Raji (cell line): ENCODE results near the gene ABLIM1.

Experiments
- POLR2A ChIP-seq: IDR thresholded peaks from 2 replicates; pipeline ENCODE4 v1.6.1; 2011; ENCODE audit warnings: low read depth, low read length, control low read depth; ENCODE audit not compliant: insufficient read depth

ABLIM1 gene

DNA sequence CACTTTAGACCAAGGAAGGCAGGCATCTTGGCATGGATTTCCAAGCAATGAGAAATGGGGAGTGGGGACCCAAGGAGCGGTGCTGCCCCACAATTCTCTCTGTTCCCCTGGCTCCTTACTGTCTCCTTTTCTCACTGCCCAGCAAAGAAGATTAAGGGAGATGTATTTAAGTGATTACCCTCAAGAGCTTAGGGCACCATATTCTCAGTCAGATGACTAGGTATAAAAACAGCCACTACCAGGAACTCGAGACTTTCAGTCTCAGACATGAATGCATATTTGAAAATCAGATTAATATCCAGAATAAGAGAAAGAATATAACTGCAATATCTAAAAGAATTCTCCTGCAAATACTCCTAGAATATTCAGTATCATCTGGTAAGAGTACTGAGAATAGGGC is at the start of gene ABLIM1:
ABLIM1 (minus strand) TSS at position 101 of the 400 bp plus-strand sequence; CDS start at position 26, 75 bp downstream.
- TF ChIP-seq POLR2A = no peak

DNA sequence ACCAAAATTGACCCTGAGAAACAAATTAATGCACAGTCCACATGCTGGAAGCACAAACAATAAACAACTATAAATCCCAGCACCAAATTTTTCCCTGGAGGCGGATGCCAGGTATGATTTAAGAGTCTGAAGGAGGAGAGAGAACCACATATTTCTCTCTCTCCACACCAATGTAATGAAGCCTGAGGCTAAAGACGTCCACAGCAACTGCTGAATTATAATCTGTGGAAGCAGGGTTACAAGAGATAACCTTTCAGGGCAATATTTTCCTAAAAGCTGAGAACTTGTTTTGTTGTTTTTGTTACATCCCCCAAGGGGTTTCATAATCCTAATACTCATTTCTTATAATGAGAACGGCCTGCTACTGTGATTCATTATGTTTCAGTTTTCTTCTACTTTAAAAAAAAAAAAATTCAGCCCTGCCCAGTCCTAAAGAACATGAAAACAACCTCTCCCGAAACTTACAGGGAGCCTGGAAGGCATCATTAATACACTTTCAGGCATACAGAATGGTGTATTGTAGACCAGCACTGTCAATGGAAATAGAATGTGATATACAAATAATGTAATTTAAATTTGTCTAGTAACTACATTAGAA is 48.5 kb upstream of the ABLIM1 start:
- TF ChIP-seq POLR2A = no peak

DNA sequence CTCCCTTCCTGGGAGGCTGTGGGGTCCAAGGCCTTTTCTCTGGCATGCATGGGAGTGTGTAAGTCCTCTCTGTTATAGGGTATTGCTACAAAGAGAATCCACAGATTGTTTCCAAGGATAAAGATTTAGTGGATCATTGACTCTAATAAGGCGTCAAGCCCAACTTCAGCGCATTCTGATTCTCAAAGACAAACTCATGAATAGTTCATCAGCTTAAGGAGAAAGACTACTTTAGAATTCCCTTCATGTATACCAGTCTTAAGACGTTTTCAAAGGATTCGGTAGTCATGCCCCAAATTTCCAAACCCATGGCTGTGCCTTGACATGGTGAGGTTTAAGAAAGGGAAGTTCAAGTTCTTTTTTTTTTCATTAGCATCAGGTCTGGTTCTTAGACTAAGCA is 46.6 kb upstream of the ABLIM1 start:
- TF ChIP-seq POLR2A = no peak

DNA sequence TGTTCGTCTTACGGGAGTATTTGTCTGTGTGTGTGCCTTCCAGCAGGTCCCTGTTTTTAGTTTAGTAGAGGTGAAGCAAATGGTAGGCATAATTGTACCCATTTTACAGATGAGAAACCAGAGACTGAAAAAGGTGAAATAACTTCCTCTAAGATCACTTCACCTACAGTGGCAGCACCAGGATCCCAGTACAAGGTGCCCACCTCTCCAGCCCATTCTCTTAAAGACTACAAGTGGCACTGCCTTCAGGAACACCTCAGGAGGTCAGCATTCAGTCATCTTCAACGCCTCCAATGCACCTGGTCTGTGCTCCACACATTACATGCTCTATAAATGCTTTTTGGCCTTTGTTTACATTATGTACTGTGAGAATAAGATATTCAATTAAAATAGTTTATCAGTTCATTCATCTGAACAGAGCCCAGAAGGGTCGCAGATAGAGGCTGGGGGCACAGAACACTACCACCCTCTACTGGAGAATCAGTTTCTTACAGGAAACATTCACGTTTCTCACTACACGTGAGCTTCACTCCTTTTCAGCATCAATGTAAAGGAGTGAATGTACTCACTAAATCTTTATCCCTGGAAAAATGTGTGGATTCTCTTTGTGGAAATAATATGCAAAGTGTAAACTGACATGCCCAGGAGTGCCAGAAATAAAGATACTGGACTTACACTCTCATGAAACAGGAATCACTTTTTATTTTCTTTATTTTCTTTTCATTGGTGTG is 45.5 kb upstream of the ABLIM1 start:
- TF ChIP-seq POLR2A = no peak

DNA sequence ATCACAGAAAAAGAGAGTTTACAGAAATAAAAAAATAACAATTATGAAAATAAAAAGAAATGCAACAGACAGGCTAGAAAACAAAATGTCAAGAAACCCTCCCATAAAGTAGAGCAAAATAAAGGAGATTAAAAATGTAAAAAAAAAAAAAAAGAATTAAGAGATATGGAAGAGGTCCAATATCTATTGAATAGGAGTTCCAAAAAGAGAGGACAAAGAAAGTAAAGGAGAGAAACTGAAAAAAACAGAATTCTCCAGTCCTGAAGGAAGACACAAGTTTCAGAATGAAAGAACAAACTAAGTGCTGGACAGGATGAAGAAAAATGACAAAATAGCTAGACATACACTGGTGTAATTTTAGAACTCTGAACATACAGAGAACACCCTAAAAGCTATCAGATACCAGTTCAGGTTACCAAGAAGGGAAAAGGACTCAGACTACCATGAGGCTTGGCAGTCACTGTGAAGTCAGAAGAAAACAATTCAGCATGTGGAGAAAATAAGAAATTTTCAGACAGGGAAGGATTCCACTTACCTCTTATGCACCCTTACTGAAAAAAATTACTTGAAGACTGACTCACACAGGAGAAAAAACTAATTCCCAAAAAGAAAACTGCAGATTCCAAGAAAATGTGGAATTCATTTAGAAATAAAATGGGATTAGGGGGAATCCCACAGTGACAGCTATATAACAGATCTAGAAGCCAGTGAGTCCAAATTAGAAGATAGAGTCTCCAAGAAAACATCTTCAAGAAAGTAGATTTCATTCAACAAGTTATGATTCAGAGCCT is 40.4 kb upstream of the ABLIM1 start:
- no peak for TF ChIP-seq POLR2A

DNA sequence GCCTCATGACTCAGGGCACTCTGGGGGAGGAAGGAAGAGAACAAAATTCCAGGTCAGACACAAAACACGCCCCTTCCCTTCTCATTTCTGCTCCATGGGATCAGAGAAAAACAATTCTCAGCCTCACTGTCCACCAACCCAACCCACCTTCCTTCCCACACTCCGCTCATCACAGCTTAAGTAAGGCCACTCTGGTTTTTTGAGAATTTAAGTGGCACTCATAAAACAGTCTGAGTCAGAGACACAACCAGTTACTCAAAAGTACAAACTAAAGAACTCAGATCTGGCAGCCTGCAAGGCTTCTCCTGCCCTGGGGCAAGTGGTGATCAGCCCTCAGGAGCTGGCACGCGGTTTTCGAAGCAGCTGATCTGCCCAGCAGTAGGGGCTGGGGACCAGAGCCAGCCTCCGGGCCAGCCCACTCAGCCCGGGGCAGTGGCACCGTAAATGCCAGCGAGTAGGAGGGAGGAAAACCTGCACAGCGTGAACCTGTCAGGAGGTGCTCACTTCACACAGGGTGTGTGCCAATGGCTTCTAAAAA is 39.1 kb upstream of the ABLIM1 start:
- no peak for TF ChIP-seq POLR2A

DNA sequence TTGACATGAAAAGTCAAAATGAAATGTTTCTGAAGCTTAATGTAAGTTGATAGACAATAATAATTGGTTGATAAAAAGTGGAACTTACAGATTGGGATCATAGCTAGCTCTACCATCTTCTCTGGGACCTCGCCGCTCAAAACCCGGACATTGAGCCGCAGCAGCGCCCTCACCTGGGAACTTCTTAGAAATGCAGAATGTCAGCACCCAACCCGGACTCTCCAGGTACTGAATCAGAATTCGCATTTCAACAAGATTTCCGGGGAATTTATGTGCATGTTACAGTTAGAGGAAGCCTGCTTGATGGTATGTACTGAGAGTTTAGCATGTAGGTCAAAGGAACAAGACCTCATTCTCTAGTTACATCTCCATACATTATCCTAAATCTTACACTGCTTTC is 36.7 kb upstream of the ABLIM1 start:
- TF ChIP-seq POLR2A = no peak

DNA sequence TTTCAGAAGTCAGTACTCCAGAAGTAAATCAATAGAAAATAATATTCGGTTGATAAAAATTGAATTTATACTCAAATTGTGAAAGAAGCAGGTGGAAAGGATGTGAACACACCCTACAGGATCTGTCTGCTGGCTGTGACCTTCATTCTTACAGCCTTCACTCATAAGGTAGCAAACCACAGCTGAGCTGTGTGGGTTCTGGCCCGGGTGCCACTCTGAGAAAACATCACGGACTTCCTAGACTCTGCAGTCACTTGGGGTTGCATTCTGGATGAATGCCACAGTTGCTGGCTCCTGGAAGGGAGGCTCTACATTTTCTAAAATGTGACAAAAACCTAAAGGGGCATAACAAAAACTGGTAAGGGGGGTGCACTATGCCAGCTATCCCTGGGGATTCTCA is 36.0 kb upstream of the ABLIM1 start:
- TF ChIP-seq POLR2A = no peak

DNA sequence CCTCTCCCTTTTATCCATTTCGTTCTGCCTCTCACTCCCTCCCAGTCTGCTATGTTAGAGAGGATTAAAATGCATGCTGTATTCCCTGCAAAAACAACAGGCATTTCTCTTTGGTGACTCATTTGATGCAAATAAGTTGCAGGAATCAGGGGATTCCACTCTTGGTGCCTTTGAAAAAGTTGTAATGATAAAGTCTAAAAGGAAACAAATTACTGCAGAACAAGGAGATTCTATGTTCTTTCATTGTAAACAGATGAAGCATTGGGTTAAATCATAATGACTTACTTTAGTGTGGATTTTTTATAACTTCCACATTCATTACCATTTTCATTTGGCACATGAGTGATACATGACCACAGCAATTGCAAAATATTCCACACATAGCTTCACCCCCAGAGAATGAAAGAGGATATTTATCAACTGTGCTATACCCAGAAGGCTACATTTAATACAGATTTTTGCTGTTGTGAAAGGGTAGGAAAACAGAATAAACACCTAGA is 33.4 kb upstream of the ABLIM1 start:
- no peak for TF ChIP-seq POLR2A

DNA sequence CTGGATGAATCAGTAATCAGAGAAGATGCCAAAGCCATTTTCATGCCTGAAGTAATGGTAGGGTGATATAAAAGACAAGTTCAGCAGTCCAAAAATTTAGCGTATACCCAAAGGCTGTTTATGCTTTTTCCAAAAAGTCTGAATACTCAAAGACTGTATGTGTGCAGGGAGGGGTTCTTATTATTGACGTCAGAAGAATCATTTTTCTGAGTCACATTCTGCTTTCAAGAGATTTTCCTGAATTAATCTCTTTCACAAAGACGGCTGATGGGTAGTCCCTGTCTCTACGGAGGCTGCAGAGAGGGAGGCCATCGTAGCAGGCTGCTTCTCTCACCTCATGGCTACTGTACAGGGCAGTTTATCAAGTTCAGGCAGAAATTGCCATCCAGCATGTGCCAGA is 30.7 kb upstream of the ABLIM1 start:
- TF ChIP-seq POLR2A = no peak

DNA sequence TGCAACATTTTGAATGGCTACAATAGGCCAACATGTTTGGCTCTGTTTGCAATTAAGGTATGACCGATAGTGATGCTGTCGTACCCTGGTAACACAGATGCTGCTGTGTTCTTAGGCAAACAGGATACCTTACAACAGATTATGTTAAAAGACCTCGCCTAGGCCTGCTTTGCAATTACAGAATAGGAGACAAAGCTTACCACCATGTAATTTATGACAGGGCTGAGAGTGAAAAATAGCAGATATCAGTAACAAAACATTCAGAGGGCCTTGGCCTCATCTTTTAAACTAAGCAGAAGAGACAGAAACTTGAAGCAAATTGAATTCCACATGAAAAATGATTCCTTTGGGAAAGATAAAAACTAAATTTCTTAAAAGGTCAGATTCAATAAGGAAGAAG is 29.4 kb upstream of the ABLIM1 start:
- TF ChIP-seq POLR2A = no peak

DNA sequence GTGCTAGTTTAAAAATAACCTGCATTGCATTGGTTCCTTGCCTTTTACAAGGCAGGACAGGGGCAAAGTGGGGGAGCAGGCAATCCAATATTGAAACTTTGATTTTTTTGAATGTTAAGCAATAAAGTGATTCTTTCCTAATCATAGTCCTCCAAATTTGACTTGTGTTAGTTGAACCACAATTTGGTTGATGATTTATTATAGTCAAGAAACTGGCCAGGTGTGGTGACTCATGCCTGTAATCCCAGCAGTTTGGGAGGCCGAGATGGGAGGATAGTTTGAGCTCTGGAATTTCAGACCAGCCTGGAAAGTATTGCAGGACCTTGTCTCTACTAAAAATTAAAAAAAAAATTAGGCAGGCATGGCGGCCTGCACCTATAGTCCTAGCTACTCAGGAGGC is 27.9 kb upstream of the ABLIM1 start:
- TF ChIP-seq POLR2A = no peak

DNA sequence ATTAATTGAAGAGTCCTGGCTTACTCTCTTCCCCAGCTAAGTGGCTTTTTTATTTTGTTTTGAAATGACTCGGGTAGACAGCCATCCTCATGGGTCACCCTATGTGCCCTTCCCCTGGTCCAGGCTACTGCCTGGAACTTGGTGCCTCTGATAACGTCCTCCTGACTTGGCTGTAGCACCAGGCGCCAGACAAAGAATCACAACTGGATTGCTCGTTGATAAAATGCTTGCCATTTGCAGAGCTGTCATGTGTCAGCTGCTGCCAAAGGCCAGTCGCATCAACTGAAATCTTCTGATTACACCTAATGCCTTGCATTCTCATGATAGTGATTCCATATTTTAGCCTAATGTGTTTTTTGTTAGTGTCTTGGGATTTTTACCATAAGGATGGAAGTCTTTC is 27.4 kb upstream of the ABLIM1 start:
- no peak for TF ChIP-seq POLR2A

DNA sequence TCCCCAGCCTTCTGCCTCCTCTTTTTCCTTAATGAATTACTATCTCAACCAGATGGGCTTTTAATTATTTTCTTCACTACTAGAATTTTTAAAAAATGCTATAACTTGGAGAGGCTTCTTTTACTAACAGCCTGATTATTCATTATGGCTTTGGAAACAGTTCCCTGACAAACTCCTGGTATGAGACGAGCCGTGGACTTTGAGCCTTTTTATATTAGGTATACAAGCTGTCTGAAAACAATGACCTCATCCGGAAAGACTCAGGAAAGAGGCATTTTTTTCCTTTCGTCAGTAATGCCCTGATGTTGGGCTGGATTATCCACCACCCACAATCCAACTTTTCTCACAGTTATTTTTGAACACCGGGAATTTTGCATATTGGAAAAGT is 26.7 kb upstream of the ABLIM1 start:
- no peak for TF ChIP-seq POLR2A

DNA sequence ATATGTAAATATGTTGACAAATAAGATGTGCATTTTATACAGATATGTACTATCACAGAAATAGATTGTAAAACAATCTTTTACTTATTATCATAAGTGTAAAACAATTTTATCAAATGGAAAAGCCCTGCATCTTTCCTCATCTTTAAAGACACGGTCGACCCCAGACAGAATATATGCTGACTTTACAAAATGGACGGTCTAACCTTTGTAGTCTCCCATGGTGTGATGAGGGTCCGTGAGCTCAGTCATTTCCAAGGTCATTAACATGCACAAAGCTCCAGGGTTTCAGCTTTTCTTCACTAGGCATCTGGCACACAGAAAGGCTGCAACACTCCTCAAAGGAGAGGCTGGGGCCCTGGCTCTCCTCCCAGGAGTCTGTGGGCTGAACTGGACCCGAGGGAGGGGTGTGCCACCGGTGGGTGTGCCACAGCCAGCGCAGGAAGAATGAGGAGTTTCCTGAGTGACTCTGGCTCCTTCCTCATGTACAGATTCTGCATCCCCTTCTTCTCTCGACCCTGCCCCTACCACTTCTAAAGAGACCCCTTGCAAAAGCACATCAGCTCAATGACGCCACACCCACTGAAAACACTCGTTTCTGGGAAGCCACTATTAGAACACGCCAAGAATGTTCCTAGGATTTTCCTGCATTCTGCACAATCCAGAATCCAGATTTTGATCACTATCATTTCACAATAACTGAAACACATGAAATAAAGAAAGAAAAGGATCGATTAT is 26.2 kb upstream of the ABLIM1 start:
- no peak for TF ChIP-seq POLR2A

DNA sequence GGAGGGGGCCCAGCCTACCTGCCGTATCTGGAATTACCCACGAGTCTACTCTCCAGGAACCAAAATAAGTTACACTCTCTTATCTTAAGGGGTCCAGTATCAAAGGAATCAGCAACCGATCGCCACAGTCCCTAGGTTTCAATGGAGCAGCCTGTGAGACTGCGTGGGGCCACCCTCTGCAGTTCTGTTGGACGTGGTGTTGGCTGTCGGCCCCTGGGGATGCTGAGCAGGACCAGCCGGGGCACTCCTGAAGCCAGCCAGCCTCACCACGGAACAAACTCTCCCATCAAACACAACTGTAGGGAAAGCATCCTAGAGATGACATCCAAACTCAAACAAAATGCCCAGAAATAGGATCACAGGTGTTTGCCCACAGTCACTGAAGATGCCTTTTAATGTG is 25.5 kb upstream of the ABLIM1 start:
- no peak for TF ChIP-seq POLR2A

DNA sequence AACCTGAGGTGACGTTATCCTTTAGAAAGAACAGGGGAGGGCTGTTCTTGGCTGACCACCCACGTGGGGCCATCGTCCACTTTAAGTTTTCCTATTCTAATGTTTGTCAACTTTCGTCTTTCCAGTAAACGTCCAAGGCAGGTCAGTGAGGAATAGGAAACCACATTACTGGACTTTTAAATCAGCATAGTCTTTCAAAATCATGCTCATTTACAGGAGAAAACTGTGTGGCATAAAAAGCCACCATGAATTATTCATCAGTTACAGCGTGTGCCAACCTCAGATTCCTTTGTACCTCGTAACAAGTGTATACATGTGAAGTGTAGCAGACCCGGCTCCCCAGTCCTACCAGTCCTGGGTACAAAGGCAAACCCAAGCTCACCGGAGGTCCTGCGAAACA is 25.1 kb upstream of the ABLIM1 start:
- TF ChIP-seq POLR2A = no peak
